Smooth muscle cell (in vitro differentiated cells): ENCODE measurements around the gene TCFL5. TPM values are rescaled to one million over a fixed set of nuclear protein-coding genes. Genes with fewer than 3 reads are reported as not detected.

Experiments used
- DNase-seq: peaks from one replicate; lab custom pipeline; 2025; ENCODE audit not compliant: unreplicated experiment; lab: John Stamatoyannopoulos, UW
- H2AFZ ChIP-seq: fragments of 200-600 bp; sonication (generic); 2 replicates; pipeline ENCODE4 v1.6.0; 2016; ENCODE audit warnings: antibody characterized with exemption, low read depth, mild to moderate bottlenecking
- H3F3A ChIP-seq: fragments of 200-600 bp; sonication (generic); 2 replicates; pipeline ENCODE4 v1.6.0; 2017; ENCODE audit warnings: antibody characterized with exemption, low read depth
- H3K27ac ChIP-seq: fragments of 200-600 bp; sonication (generic); 2 replicates; pipeline ENCODE4 v1.5.1; 2016; ENCODE audit warnings: low read depth, mild to moderate bottlenecking
- H3K27me3 ChIP-seq: fragments of 200-600 bp; sonication (generic); 2 replicates; pipeline ENCODE4 v1.6.1; 2016; ENCODE audit warnings: low read depth, mild to moderate bottlenecking
- H3K36me3 ChIP-seq: fragments of 200-600 bp; sonication (generic); 2 replicates; pipeline ENCODE4 v1.5.1; 2016; ENCODE audit warnings: low read depth
- H3K4me1 ChIP-seq: fragments of 200-600 bp; sonication (generic); 2 replicates; pipeline ENCODE4 v1.5.1; 2016; ENCODE audit warnings: low read depth
- H3K4me2 ChIP-seq: fragments of 200-600 bp; sonication (generic); 2 replicates; pipeline ENCODE4 v1.6.0; 2016; ENCODE audit warnings: mild to moderate bottlenecking
- H3K4me3 ChIP-seq: fragments of 200-600 bp; sonication (generic); 2 replicates; pipeline ENCODE4 v1.5.1; 2016; ENCODE audit warnings: mild to moderate bottlenecking
- H3K79me2 ChIP-seq: fragments of 200-600 bp; sonication (generic); 2 replicates; pipeline ENCODE4 v1.6.0; 2016; ENCODE audit warnings: low read depth, mild to moderate bottlenecking
- H3K9ac ChIP-seq: fragments of 200-600 bp; sonication (generic); 2 replicates; pipeline ENCODE4 v1.6.0; 2016; ENCODE audit warnings: low read depth
- H3K9me3 ChIP-seq: fragments of 200-600 bp; sonication (generic); replicated peaks from 2 replicates; pipeline ENCODE4 v1.5.1; 2016; ENCODE audit warnings: low read depth
- H4K20me1 ChIP-seq: fragments of 200-600 bp; sonication (generic); 2 replicates; pipeline ENCODE4 v1.6.0; 2016; ENCODE audit warnings: low read depth
- CTCF ChIP-seq: fragments of 200-600 bp; sonication (generic); IDR thresholded peaks from 2 replicates; pipeline ENCODE4 v1.5.1; 2017; ENCODE audit warnings: borderline replicate concordance, mild to moderate bottlenecking, antibody characterized with exemption; ENCODE audit not compliant: insufficient read depth, poor library complexity, severe bottlenecking
- WGBS: methylation state at CpG from one replicate; pipeline ENCODE4 v1.1.7; 2016; ENCODE audit warnings: low lambda C conversion rate; 5-methylcytosine and 5-hydroxymethylcytosine counted together
- polyA plus RNA-seq: library from polyadenylated mRNA; unstranded; fragments of >200 nt; fragmentation: Nextera tagmentation; extraction: Ambion mirVana; gene quantifications from 2 replicates; pipeline ENCODE4 v1.2.1, GENCODE V29; 2016
- total RNA-seq: library from RNA; depleted of rRNA; stranded (reverse); fragments of >200 nt; gene quantifications from 2 replicates; pipeline ENCODE4 v1.2.3, GENCODE V29; 2014

TCFL5 gene
- total and polyA plus RNA-seq, 2 experiments from 2014 or later, result 9.5 to 12.5 TPM

GRCh38 chr20:62885896-62886708 lies 24.5 kb upstream of the TCFL5 start:
- Histone ChIP-seq H4K20me1 (peaks cover 6% of the 10 kb centered on the region), H3K4me2 (no peak overlapping the region), H3K36me3 (no peaks in the 10 kb centered on the region), H3K4me1 (no peaks in the 10 kb centered on the region), H3K27me3 (no peaks in the 10 kb centered on the region), H3K27ac (no peak overlapping the region), H3K9me3 (no peaks in the 10 kb centered on the region), H2AFZ (no peak overlapping the region), H3F3A (peaks cover 9% of the 10 kb centered on the region), H3K9ac (no peak overlapping the region), H3K4me3 (no peak overlapping the region), H3K79me2 (no peaks in the 10 kb centered on the region)
- WGBS, result 94% methylated on average over 23 of the region's 23 CpGs
- DNase-seq, result no peak
- TF ChIP-seq CTCF, result no peak

- H3K27me3 ChIP-seq, result no peaks in the 10 kb centered on the region
- H4K20me1 ChIP-seq, result peaks cover 6% of the 10 kb centered on the region
- peaks cover 9% of the 10 kb centered on the region for H3F3A ChIP-seq
- H3K9me3 ChIP-seq, result no peaks in the 10 kb centered on the region
- no peak overlapping the region for H3K4me2 ChIP-seq
- H3K79me2 ChIP-seq, result no peaks in the 10 kb centered on the region
- H2AFZ ChIP-seq, result no peak overlapping the region
- H3K4me1 ChIP-seq, result no peaks in the 10 kb centered on the region
- no peak overlapping the region for H3K4me3 ChIP-seq
- 92% methylated on average over 20 of the region's 20 CpGs for WGBS
- H3K36me3 ChIP-seq, result no peaks in the 10 kb centered on the region
- TF ChIP-seq CTCF, result no peak
- H3K27ac ChIP-seq, result no peak overlapping the region
- no peak overlapping the region for H3K9ac ChIP-seq
- no peak for DNase-seq
Observed at GRCh38 chr20:62885046-62885895, 23.6 kb upstream of the TCFL5 start.

DNA sequence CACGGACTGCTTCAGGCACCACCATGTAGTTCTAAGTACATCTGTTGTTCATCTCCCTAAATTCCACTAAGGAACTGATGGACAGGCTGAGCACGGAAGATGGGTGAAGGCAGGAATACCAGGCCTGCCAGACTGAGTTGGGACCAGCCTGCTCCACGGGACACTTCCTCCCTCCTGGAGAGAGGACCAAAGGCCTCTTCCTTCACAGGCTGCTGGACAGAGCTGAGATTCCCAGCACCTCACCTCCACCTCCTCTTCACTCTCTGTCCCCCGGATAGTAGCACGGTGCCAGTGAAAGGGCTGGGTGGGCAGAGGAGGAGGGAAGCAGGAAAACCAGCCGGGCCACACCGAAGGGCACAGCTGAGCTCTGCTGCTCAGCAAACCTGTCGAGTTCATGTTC lies 22.9 kb upstream of the TCFL5 start:
- 92% methylated on average over 8 of the region's 8 CpGs for WGBS
- Histone ChIP-seq H3K36me3 (no peaks in the 10 kb centered on the region), H3K27me3 (no peaks in the 10 kb centered on the region), H3K4me3 (no peak overlapping the region), H3K4me1 (no peaks in the 10 kb centered on the region), H4K20me1 (peaks cover 6% of the 10 kb centered on the region), H3K27ac (no peak overlapping the region), H3K79me2 (no peaks in the 10 kb centered on the region), H2AFZ (no peak overlapping the region), H3K9ac (no peak overlapping the region), H3K4me2 (no peak overlapping the region), H3K9me3 (no peaks in the 10 kb centered on the region), H3F3A (peaks cover 9% of the 10 kb centered on the region)
- no peak for TF ChIP-seq CTCF
- DNase-seq, result no peak
